ENCODE measurements around the gene CADPS2. TPM values are rescaled to one million over a fixed set of nuclear protein-coding genes. Genes with fewer than 3 reads are reported as not detected.

The CADPS2 gene
- total and polyA plus RNA-seq, 2 donors (not counting 3 experiments of a cell fraction or from before 2014, with no cell fraction given): 9.5 to 22.6 TPM

DNA sequence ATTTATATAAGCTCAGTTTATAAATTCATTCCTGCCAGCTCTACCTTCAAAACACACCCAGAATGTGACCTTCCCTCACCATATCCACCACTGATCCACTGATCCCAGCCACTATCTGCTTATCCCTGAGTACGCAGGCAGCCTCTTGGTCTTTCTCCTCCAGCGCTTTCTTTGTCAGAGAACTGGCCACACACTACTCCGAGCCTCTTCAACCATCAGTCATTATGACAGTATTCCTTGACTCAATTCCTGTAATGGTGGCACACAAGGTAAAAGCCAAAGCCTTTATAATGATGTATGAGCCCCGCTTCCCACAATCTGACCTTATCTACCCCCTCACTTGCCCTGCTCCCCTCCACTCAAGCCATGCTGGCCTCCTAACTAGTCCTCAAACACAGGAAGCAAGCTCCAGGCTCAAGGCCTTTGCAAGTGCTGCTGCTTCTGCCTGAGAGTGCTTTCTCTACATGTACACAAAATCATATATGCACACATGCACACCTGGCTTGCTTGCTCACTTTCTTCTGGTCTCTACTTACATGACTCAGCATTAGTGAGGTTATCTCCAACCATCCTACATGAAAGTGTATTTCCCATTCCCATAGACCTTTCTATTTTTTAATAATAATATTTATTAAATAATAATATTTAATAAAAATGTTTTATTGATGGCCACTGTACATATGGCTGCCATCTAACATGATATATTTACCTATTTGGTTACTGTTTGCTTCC, 431.3 kb downstream of the CADPS2 start:
- DNase-seq (ENCODE audit: low read depth, low spot score): no peak
- H3K27ac ChIP-seq (ENCODE audit: insufficient read depth, low read depth, low read length): no peak overlapping the region
- H4K20me1 ChIP-seq (replicated peaks; ENCODE audit: control insufficient read depth, extremely low read depth, insufficient read depth, low read length): no peaks in the 10 kb centered on the region
- no peaks in the 10 kb centered on the region for H3K79me2 ChIP-seq (ENCODE audit: control insufficient read depth, insufficient read depth, low read length)
- H3K9me3 ChIP-seq (replicated peaks; ENCODE audit: control insufficient read depth, insufficient read depth, low read length): no peaks in the 10 kb centered on the region
- H3K9me1 ChIP-seq (replicated peaks; ENCODE audit: control insufficient read depth, extremely low read depth, insufficient read depth, low read length): peaks cover 4% of the 10 kb centered on the region
- intact Hi-C loops (cut with micrococcal nuclease): no loop called here
- H3K4me2 ChIP-seq (ENCODE audit: insufficient read depth, low read length): no peak overlapping the region
- BruUV-seq (replicated peaks): no TSS peak
- ChIA-PET POLR2A (no interaction called here), CTCF (no interaction called here)
- dilution Hi-C loops (cut with MboI; ENCODE audit: extremely low pct_ligation_motif_present, low sequenced_read_pairs): no loop called here
- H3K4me3 ChIP-seq (replicated peaks in 1 of 3; ENCODE audit: insufficient read depth in 1 of 3, low read depth in 1 of 3, low read length in 3 of 3): no peak overlapping the region
- no peak overlapping the region for H2AFZ ChIP-seq (ENCODE audit: low read depth, low read length)
- no peaks in the 10 kb centered on the region for H3K27me3 ChIP-seq (ENCODE audit: control insufficient read depth in 2 of 2, insufficient read depth in 2 of 2, low read length in 2 of 2)
- H3K4me1 ChIP-seq (ENCODE audit: control insufficient read depth, extremely low read depth, insufficient read depth, low read length): no peaks in the 10 kb centered on the region
- H3K36me3 ChIP-seq (ENCODE audit: control insufficient read depth in 2 of 2, extremely low read depth in 1 of 2, insufficient read depth in 2 of 2, low read length in 2 of 2): no peaks in the 10 kb centered on the region
- FAIRE-seq: no peak
- H3K9ac ChIP-seq (replicated peaks; ENCODE audit: extremely low read depth, insufficient read depth, low read length): no peak overlapping the region
- no peak for TF ChIP-seq POLR2A (IDR thresholded peaks at IDR 0.05; ENCODE audit: low read depth, low read length)
- TF ChIP-seq, protein P1, sequence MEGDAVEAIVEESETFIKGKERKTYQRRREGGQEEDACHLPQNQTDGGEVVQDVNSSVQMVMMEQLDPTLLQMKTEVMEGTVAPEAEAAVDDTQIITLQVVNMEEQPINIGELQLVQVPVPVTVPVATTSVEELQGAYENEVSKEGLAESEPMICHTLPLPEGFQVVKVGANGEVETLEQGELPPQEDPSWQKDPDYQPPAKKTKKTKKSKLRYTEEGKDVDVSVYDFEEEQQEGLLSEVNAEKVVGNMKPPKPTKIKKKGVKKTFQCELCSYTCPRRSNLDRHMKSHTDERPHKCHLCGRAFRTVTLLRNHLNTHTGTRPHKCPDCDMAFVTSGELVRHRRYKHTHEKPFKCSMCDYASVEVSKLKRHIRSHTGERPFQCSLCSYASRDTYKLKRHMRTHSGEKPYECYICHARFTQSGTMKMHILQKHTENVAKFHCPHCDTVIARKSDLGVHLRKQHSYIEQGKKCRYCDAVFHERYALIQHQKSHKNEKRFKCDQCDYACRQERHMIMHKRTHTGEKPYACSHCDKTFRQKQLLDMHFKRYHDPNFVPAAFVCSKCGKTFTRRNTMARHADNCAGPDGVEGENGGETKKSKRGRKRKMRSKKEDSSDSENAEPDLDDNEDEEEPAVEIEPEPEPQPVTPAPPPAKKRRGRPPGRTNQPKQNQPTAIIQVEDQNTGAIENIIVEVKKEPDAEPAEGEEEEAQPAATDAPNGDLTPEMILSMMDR (IDR thresholded peaks at IDR 0.05; ENCODE audit: extremely low read depth in 1 of 2, insufficient read depth in 1 of 2, low read depth in 1 of 2, low read length in 2 of 2): no peak
- TF ChIP-seq JUN (IDR thresholded peaks at IDR 0.05; ENCODE audit: borderline replicate concordance, insufficient read depth, insufficient read length, low read depth): no peak
- no peak for TF ChIP-seq GATA2 (IDR thresholded peaks at IDR 0.05; ENCODE audit: insufficient read depth, insufficient read length, low read depth, low read length)
- TF ChIP-seq FOS (IDR thresholded peaks at IDR 0.05; ENCODE audit: borderline replicate concordance, insufficient read depth, low read length): no peak
- TF ChIP-seq, protein P2, sequence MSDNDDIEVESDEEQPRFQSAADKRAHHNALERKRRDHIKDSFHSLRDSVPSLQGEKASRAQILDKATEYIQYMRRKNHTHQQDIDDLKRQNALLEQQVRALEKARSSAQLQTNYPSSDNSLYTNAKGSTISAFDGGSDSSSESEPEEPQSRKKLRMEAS (IDR thresholded peaks at IDR 0.05; ENCODE audit: insufficient read depth, insufficient read length): no peak
- no peak for TF ChIP-seq MYC (IDR thresholded peaks at IDR 0.05; ENCODE audit: low read depth, low read length)
- no peak for TF ChIP-seq POLR2AphosphoS5 (IDR thresholded peaks at IDR 0.05; ENCODE audit: insufficient read depth, low read depth, low read length)
- TF ChIP-seq EZH2 (IDR thresholded peaks at IDR 0.05; ENCODE audit: borderline replicate concordance, low read depth, low read length, severe bottlenecking): no peak
